Measurements from ENCODE around the gene SPAG16.

DNA sequence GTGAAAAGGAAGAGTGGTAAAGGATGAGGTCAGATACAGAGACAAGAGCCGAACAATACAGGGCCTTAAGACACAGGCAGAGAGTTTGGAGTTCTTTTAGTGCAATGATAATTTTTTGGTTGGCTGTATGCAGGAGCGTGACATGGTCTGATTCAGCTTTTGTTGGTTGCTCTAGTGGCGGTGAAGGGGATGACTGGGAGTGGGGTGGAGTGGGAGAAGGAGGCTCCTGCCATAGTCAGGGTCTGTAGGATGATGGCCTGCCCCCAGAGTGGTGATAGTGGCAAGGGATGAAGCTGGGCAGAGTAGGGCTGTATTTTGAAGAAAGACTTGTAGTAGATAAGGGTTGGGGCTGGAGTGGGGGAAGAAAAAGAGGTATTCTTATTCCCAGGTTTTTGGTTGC is 820.0 kb downstream of the SPAG16 start:
- TF ChIP-seq, protein P1, sequence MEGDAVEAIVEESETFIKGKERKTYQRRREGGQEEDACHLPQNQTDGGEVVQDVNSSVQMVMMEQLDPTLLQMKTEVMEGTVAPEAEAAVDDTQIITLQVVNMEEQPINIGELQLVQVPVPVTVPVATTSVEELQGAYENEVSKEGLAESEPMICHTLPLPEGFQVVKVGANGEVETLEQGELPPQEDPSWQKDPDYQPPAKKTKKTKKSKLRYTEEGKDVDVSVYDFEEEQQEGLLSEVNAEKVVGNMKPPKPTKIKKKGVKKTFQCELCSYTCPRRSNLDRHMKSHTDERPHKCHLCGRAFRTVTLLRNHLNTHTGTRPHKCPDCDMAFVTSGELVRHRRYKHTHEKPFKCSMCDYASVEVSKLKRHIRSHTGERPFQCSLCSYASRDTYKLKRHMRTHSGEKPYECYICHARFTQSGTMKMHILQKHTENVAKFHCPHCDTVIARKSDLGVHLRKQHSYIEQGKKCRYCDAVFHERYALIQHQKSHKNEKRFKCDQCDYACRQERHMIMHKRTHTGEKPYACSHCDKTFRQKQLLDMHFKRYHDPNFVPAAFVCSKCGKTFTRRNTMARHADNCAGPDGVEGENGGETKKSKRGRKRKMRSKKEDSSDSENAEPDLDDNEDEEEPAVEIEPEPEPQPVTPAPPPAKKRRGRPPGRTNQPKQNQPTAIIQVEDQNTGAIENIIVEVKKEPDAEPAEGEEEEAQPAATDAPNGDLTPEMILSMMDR (conservative IDR thresholded peaks at IDR 0.05): no peak
- TF ChIP-seq EZH2 (IDR thresholded peaks at IDR 0.05; ENCODE audit: low read depth): no peak

All from PC-9 (cell line).